Sigmoid colon (tissue), 4 donors: ENCODE measurements around the gene COL23A1.

Experiments used
- CTCF ChIP-seq, 4 experiments: fragments of 450-650 bp in 3 of 4; fragments of 200-600 bp in 1 of 4; IDR thresholded peaks; one replicate each; pipeline ENCODE4 v1.5.1; 2016 to 2019; ENCODE audit warnings: antibody characterized with exemption in 4 of 4, mild to moderate bottlenecking in 3 of 4, moderate library complexity in 2 of 4
- EP300 ChIP-seq, 4 donors: sonication (generic); formaldehyde crosslinking; IDR thresholded peaks; one replicate each; pipeline ENCODE4 v1.6.1; 2017; ENCODE audit warnings: antibody characterized with exemption in 4 of 4
- POLR2A ChIP-seq, 2 donors: fragments of 450-650 bp; IDR thresholded peaks; one replicate each; pipeline ENCODE4 v1.6.1; 2016; ENCODE audit warnings: antibody characterized with exemption in 2 of 2, mild to moderate bottlenecking in 2 of 2, moderate library complexity in 2 of 2
- POLR2AphosphoS5 ChIP-seq, 4 donors: sonication (generic); formaldehyde crosslinking; IDR thresholded peaks; one replicate each; pipeline ENCODE4 v1.6.1; 2017; ENCODE audit warnings: antibody characterized with exemption in 4 of 4

GRCh38 chr5:178328826-178329730 is 261.1 kb downstream of the COL23A1 start:
- TF ChIP-seq CTCF (IDR thresholded peaks at IDR 0.05), result no peak
- TF ChIP-seq POLR2AphosphoS5 (IDR thresholded peaks at IDR 0.05), result no peak
- TF ChIP-seq POLR2A (IDR thresholded peaks at IDR 0.05), result no peak
- no peak for TF ChIP-seq EP300 (IDR thresholded peaks at IDR 0.05)
